GM21717 (cell line): ENCODE measurements around the gene FAM47E.

Experiments used
- ATAC-seq: cut with Tn5 transposase; IDR thresholded peaks from one replicate; pipeline ENCODE4 v1.9.1; 2021; ENCODE audit warnings: mild to moderate bottlenecking, moderate library complexity; ENCODE audit not compliant: unreplicated experiment

Gene FAM47E

DNA sequence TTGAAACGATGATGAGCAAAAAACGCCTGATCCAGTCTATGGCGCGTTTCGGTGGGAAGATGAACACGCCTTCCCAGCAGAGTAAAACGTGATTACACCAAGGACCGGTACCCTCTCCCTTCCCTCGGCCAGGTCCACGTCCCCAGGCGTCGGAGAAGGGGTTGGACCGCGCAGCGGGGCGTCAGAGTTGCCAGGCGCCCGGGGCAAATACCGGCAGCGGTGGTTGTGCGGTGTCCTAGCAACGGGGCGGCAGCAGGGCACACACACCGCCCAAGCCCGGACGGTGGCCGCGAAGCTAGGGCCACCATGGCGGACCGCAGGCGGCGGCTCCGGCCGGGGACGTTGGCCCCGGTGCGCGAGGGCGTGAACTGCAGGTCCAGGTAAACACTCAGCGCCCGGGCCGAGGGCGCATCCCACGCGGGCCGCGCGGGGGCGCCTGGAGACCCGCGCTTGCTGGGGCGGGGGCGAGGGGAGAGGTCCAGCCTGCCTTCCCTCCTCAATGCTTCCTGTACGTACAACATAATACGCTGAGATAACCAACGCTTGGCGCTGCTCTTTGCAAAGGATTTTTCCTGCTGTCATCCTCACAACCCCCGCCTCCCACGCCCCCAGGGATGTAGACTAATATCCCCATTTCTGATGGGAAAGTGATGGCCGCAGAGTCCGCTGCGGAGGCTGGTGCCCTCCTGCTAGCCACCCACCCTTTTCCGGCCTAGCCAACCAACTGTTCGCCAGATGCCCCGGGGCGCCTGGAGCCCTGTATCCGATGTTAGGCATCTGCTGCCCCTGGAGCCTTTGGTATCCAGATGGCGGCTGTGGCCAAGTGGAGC is at the start of gene FAM47E:
TSS of gene FAM47E (plus strand) at position 281 of the 830 bp plus-strand sequence. CDS start at position 307, 26 bp downstream.
- ATAC-seq = no peak

DNA sequence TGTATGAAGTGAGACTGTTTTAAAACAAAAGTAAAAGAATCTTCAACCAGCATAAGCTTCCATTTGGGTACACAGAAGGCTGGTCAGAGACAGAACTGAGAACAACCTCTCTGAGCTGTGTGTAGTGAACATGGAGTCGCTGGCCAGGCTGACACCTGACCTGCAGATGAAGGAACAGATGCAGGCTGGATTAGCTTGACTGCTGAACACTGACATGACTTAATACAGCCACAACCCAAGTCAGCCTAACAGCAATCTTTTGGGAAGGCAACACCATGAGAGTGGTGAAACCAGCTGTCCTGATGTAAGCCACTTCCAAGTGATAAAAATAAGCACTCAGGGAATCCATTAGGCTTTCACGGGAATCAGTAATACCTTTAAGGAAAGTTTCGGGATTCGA is 48.0 kb upstream of the FAM47E start:
- ATAC-seq = no peak

GRCh38 chr4:76204936-76205335 is 46.6 kb upstream of the FAM47E start:
- ATAC-seq = no peak

DNA sequence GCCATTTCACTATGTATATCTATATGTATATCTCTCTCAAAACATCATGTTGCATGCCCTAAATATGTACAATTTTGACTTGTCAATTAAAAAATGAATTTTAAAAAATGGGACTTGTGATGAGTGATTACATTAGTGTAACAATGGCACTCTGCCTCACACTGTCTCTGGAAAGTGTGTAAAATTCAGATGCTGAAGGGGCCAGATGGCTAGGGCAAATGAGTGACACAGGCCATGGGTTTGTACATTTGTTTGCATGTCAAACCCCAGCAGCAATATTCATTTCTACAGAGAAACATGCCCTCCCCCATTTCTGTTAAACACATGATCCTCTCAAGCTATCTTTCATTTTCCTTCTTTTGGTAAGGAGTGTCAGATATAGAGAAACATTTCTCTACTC is 46.0 kb upstream of the FAM47E start:
- no peak for ATAC-seq

DNA sequence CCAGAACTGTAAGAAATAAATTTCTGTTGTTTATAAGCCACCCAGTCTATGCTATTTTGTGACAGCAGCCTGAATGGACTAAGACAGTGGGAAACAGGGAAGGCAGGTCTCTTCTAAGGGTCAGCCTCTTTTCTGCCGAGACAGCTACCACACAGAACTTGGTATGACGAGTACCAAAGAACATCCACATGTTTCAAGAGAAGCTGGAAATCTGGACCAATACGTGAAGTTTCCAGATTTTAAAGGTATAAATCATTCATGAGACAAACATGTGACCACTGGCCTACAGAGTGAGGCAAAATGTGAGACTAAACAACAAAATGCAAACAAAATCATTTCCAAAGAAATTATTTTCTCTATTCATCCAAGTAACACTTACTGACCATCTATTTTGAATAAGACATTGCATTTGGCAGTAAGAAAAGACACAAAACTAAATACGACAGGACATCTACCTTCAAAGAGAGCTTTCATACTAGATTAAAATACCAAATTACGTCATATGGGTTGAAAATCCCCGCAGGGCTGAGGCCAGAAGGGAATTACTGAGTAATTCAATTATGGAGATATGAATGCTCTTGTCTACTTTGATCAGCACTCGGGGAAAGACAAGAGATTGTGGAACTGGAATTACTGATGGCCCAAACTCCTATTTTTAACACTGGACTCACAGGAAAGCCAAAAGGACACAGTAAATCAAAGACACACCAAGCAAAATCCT is 45.1 kb upstream of the FAM47E start:
- no peak for ATAC-seq

- ATAC-seq = no peak
These were observed 44.0 kb upstream of the FAM47E start for GRCh38 chr4:76207549-76207948.

DNA sequence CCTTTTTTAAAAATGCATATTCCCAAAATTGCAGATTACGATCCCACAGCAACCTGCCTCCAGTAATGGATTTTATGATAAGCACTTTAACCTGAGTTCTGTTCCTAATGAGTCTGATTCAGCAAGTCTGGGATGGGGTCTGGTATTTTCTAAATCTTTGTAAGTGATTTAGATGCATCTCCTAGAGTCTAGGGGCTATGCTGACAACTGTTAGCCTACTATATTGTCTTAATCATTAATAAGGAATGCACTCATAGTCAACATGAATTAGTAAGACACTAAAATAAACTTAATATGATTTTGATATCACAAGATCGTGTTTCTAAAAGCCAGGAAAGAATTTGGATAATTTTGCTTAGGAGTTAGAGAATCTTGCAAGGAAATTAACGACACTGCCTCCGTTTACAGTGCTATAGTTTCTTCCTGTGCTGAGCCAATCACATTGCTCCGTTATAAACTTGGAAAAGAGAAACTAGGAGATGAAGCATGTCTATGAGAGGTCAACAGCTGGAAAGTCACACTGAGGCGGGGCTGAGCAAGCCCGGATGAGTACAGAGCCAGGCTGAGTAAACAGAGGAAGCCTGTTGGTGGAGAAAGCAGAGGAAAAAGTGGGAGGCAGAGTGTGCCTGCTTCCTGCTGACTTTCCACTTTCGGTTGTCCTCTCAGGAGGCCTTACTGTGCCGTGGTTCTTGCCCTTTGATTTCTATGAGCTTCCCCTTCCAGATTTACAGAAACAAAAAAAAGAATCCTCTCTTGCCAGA is 43.3 kb upstream of the FAM47E start:
- ATAC-seq = no peak

DNA sequence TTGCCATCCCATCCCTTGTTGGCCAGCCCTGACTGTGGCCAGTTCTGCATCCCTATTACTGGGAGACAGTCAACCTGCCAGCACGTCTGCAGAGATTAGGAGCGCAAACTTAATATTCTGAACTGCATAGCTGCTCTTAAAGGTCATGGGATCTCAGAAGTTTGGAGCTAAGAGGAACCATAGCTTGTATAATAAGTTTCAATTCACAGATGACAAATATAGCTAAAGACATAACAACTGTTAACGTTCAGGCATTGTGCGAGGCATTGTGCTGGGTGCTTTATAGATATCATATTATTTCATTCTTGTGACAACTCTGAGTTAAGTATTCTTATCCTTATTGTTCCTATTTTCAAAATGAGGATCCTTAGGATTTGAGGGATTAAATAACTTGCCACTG is 41.6 kb upstream of the FAM47E start:
- no peak for ATAC-seq

GRCh38 chr4:76210452-76210851 is 41.1 kb upstream of the FAM47E start:
- ATAC-seq = no peak

DNA sequence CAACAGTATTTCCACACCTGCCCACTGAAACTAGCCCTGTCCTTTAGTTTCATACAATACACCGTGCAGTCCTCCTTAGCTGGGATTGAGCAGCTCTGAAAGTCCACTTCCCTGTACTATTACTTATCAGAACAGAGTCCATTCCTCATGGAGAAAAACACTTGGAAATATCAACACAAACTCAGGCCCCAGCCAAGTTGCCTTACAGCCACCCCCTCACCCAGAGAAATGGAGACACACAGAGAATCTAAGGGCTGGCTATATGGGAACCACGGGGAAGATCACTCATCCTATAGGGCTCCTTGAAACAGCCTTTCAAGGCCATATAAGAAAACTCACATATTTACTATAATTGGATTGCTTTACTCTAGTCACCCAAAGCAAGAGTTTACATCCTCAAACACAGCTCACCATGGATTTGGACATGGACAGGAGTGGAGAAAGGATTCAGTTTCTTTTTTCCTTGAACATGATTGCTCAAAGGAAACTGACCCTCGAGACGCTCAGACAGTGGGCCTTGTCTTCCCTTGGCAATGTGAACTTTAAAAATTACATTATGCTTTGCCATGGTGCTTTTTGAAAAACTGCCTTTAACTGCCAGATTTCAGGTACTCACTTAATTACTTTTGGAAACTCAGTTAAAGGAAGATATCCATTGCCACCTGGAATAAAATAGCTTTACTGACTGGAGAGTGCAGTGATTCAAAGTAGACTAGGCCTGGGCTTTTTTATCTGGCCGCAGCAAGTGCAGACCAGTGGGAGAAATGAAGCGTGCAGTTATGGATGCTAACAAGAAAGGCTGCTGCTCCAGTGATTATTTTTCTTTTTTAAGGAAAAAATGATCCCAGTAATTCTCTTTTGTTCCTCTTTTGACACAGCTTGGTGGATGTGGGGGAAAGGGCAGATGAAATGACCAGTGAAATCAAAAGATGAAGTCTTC is 39.5 kb upstream of the FAM47E start:
- no peak for ATAC-seq

DNA sequence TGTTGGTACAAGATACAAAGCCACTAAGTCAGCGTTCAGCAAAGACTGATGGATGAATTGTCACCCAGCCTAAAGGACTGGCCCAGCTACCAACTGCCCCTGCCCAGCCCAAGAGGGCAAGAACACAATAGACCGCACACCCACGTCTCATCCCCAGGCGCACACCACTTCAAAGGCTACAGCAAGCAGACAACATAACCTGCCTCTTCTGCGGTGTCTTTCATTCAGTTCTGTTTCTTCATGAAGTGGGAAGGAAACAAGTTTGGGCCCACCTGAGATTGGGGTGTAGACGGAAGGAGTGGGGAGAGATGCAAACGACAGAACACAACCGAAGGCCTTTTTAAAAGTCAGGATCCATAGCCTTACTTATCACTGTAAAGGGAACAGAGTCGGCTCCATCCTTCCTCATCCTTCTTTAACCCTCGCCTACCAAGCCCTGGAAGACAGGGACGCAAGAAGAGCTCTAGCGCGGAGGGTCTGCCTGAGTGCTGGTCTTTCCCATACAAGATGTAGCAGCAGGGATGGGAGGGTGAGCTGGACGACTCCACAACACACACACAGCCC is 38.6 kb upstream of the FAM47E start:
- ATAC-seq = no peak

GRCh38 chr4:76213415-76214176 is 37.9 kb upstream of the FAM47E start, which contains the start of gene SCARB2:
Gene SCARB2, minus strand, starts transcription at chr4:76213824. Its CDS starts 281 bp downstream, at chr4:76213543.
- ATAC-seq = peak; percentile 75

- peak; percentile 7 for ATAC-seq
These were observed 37.3 kb upstream of the FAM47E start for GRCh38 chr4:76214177-76214675.

GRCh38 chr4:76215077-76215476 is 36.4 kb upstream of the FAM47E start:
- no peak for ATAC-seq

DNA sequence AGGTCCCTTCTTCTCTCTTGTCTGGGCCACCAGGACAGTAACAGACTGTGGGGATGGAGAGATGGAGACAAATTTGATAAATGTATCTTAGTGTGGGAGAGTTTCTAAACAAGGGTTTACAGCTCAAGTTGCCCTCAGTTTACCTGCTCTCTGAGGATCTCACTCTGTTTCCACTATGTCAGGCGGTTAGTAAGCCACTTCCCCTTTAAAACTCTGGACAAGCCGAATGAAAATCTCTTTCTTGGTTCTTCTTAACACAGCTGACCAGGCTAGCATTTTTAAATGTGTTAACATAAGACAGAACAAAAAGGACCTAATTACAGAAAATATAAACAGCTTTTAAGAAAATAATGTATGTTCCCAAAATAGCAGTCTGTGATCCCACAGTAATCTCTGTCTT is 35.0 kb upstream of the FAM47E start:
- no peak for ATAC-seq

- ATAC-seq = no peak
These were observed 34.3 kb upstream of the FAM47E start for GRCh38 chr4:76216975-76217814.

GRCh38 chr4:76219299-76220055 is 32.0 kb upstream of the FAM47E start:
- ATAC-seq = no peak
